Measurements from ENCODE around the gene TRANK1.

Gene TRANK1

GRCh38 chr3:36827133-36827532 lies 117.7 kb downstream of the TRANK1 start:
- in situ Hi-C loops (cut with HindIII; ENCODE audit: low pct_unique_long_range_greater_than_20kb, low sequenced_read_pairs), result no loop called here
- DNase-seq (ENCODE audit: low read depth in 1 of 2, low spot score in 1 of 2), result no peak
- TF ChIP-seq JUND (IDR thresholded peaks at IDR 0.05; ENCODE audit: low read depth), result no peak

GRCh38 chr3:36826240-36826639 lies 118.6 kb downstream of the TRANK1 start:
- DNase-seq (ENCODE audit: low read depth in 1 of 2, low spot score in 1 of 2), result no peak
- in situ Hi-C loops (cut with HindIII; ENCODE audit: low pct_unique_long_range_greater_than_20kb, low sequenced_read_pairs), result no loop called here
- TF ChIP-seq JUND (IDR thresholded peaks at IDR 0.05; ENCODE audit: low read depth), result no peak

- in situ Hi-C loops (cut with HindIII; ENCODE audit: low pct_unique_long_range_greater_than_20kb, low sequenced_read_pairs), result no loop called here
- no peak for DNase-seq (ENCODE audit: low read depth in 1 of 2, low spot score in 1 of 2)
- TF ChIP-seq JUND (IDR thresholded peaks at IDR 0.05; ENCODE audit: low read depth), result no peak
These were observed 120.4 kb downstream of the TRANK1 start for GRCh38 chr3:36824443-36824842.

- in situ Hi-C loops (cut with HindIII; ENCODE audit: low pct_unique_long_range_greater_than_20kb, low sequenced_read_pairs), result no loop called here
- no peak for DNase-seq (ENCODE audit: low read depth in 1 of 2, low spot score in 1 of 2)
- no peak for TF ChIP-seq JUND (IDR thresholded peaks at IDR 0.05; ENCODE audit: low read depth)
These were observed 121.0 kb downstream of the TRANK1 start for GRCh38 chr3:36823806-36824205.

- no peak for TF ChIP-seq JUND (IDR thresholded peaks at IDR 0.05; ENCODE audit: low read depth)
- in situ Hi-C loops (cut with HindIII; ENCODE audit: low pct_unique_long_range_greater_than_20kb, low sequenced_read_pairs), result no loop called here
These were observed 124.8 kb downstream of the TRANK1 start for GRCh38 chr3:36820083-36820482.

GRCh38 chr3:36817806-36818533 lies 126.9 kb downstream of the TRANK1 start:
- no peak for DNase-seq (ENCODE audit: low read depth in 1 of 2, low spot score in 1 of 2)
- TF ChIP-seq JUND (IDR thresholded peaks at IDR 0.05; ENCODE audit: low read depth), result no peak
- in situ Hi-C loops (cut with HindIII; ENCODE audit: low pct_unique_long_range_greater_than_20kb, low sequenced_read_pairs), result no loop called here

More at GRCh38 chr3:36820083-36820482, 124.8 kb downstream of the TRANK1 start:
- no peak for DNase-seq (ENCODE audit: low read depth in 1 of 2, low spot score in 1 of 2)

GRCh38 chr3:36815375-36815774 lies 129.5 kb downstream of the TRANK1 start:
- in situ Hi-C loops (cut with HindIII; ENCODE audit: low pct_unique_long_range_greater_than_20kb, low sequenced_read_pairs), result no loop called here
- DNase-seq (ENCODE audit: low read depth in 1 of 2, low spot score in 1 of 2), result no peak
- TF ChIP-seq JUND (IDR thresholded peaks at IDR 0.05; ENCODE audit: low read depth), result no peak

GRCh38 chr3:36814776-36815175 lies 130.1 kb downstream of the TRANK1 start:
- no peak for TF ChIP-seq JUND (IDR thresholded peaks at IDR 0.05; ENCODE audit: low read depth)
- in situ Hi-C loops (cut with HindIII; ENCODE audit: low pct_unique_long_range_greater_than_20kb, low sequenced_read_pairs), result no loop called here
- DNase-seq (ENCODE audit: low read depth in 1 of 2, low spot score in 1 of 2), result no peak

- DNase-seq (ENCODE audit: low read depth in 1 of 2, low spot score in 1 of 2), result no peak
- in situ Hi-C loops (cut with HindIII; ENCODE audit: low pct_unique_long_range_greater_than_20kb, low sequenced_read_pairs), result no loop called here
- no peak for TF ChIP-seq JUND (IDR thresholded peaks at IDR 0.05; ENCODE audit: low read depth)
These were observed 130.7 kb downstream of the TRANK1 start for GRCh38 chr3:36814066-36814717.

- no peak for DNase-seq (ENCODE audit: low read depth in 1 of 2, low spot score in 1 of 2)
- in situ Hi-C loops (cut with HindIII; ENCODE audit: low pct_unique_long_range_greater_than_20kb, low sequenced_read_pairs), result no loop called here
- TF ChIP-seq JUND (IDR thresholded peaks at IDR 0.05; ENCODE audit: low read depth), result no peak
These were observed 131.5 kb downstream of the TRANK1 start for GRCh38 chr3:36813305-36813704.

- in situ Hi-C loops (cut with HindIII; ENCODE audit: low pct_unique_long_range_greater_than_20kb, low sequenced_read_pairs), result no loop called here
- no peak for TF ChIP-seq JUND (IDR thresholded peaks at IDR 0.05; ENCODE audit: low read depth)
- peak in 1 of 2 experiments; percentile 54 for DNase-seq (ENCODE audit: low read depth in 1 of 2, low spot score in 1 of 2)
These were observed 132.6 kb downstream of the TRANK1 start for GRCh38 chr3:36812240-36812639.

GRCh38 chr3:36811768-36812167 lies 133.1 kb downstream of the TRANK1 start:
- no peak for DNase-seq (ENCODE audit: low read depth in 1 of 2, low spot score in 1 of 2)
- TF ChIP-seq JUND (IDR thresholded peaks at IDR 0.05; ENCODE audit: low read depth), result no peak
- in situ Hi-C loops (cut with HindIII; ENCODE audit: low pct_unique_long_range_greater_than_20kb, low sequenced_read_pairs), result no loop called here

- in situ Hi-C loops (cut with HindIII; ENCODE audit: low pct_unique_long_range_greater_than_20kb, low sequenced_read_pairs), result no loop called here
- TF ChIP-seq JUND (IDR thresholded peaks at IDR 0.05; ENCODE audit: low read depth), result no peak
- DNase-seq (ENCODE audit: low read depth in 1 of 2, low spot score in 1 of 2), result no peak
These were observed 140.4 kb downstream of the TRANK1 start for GRCh38 chr3:36804295-36805055.

Measured in T47D (cell line).